Measurements from ENCODE around the gene EIF2B4. TPM values are rescaled to one million over a fixed set of nuclear protein-coding genes. Genes with fewer than 3 reads are reported as not detected.

Gene EIF2B4
- total and polyA plus RNA-seq, 9 of the 15 experiments (the other 6 are each of a cell fraction or from before 2014, with no cell fraction given), result 29.7 to 80.3 (median 58.9) TPM

DNA sequence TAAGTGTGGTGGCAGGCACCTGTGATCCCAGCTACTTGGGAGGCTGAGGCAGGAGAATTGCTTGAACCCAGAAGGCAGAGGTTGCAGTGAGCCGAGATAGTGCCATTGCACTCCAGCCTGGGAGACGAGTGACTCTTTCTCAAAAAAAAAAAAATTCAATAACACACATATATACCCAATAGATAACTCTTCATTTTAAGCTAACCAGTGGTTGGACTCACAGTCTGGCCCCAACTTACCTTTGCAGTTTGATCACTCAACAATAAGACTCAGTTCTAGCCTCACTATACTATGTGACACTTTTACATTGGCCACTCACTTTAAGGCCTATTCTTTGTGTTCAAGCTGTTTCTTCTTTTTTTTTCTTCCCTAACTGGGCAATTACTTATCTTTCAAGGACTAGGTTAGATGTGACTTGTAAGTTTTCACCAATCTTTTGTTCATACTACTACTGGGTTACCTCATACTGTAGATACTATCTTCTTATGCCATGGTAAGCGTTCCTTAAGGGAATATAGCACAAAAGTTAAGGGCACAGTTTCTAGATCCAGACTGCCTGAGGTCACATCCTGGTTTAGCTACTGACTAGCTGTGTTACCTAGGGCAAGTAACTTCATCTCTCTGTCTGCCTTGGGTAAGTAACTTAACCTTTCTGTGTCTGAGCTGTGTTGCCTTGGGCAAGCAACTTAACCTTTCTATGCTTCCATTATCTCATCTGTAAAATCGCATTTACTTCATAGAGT is 7.3 kb downstream of the EIF2B4 start:
- DNase-seq (ENCODE audit: extremely low read depth in 1 of 4, low spot score in 3 of 4) (no peak), ATAC-seq (peak; percentile 54), FAIRE-seq (no peak)
- Histone ChIP-seq H4K20me1 (replicated peaks; ENCODE audit: control insufficient read depth, insufficient read depth, low read length) (no peaks in the 10 kb centered on the region), H3K9me1 (ENCODE audit: control insufficient read depth, insufficient read depth, low read length) (no peaks in the 10 kb centered on the region), H3K9me3 (replicated peaks; ENCODE audit: control insufficient read depth, insufficient read depth, low read depth, low read length) (no peaks in the 10 kb centered on the region), H3K36me3 (ENCODE audit: control insufficient read depth, insufficient read depth, low read length) (peaks cover 54% of the 10 kb centered on the region), H3K4me1 (replicated peaks in 1 of 2; ENCODE audit: control insufficient read depth in 2 of 2, insufficient read depth in 2 of 2, low read length in 2 of 2) (peaks cover 0 to 8% of the 10 kb centered on the region in 2 experiments; a peak in 3 of 5 replicates), H3K9ac (ENCODE audit: insufficient read depth in 1 of 2, low read depth in 2 of 2, low read length in 2 of 2) (no peak overlapping the region), H3K4me3 (no peak overlapping the region), H3K27me3 (ENCODE audit: control insufficient read depth in 2 of 2, insufficient read depth in 2 of 2, low read length in 2 of 2) (no peaks in the 10 kb centered on the region), H3K79me2 (ENCODE audit: control insufficient read depth, insufficient read depth, low read length) (peaks cover 11% of the 10 kb centered on the region), H3K4me2 (ENCODE audit: insufficient read depth, low read length) (no peak overlapping the region), H3K27ac (ENCODE audit: extremely low read depth, low read depth, low read length) (peak overlapping the region; percentile 50; the same call in 1 of the 3 replicates), H2AFZ (ENCODE audit: low read depth, low read length) (no peak overlapping the region)
- intact Hi-C loops (cut with micrococcal nuclease) (no loop called here), in situ Hi-C loops (cut with MboI) (no loop called here)
- no TSS peak for BruUV-seq (replicated peaks)
- WGBS (ENCODE audit: insufficient coverage, low coverage, missing lambda C conversion rate), result 69% methylated on average over 4 of the region's 4 CpGs
- TF ChIP-seq MEF2A (IDR thresholded peaks at IDR 0.05; ENCODE audit: control insufficient read depth, low read depth, low read length) (no peak), POLR2A (conservative IDR thresholded peaks at IDR 0.05) (peak; percentile 60; the same call in 1 of the 2 replicates), ZBTB49 (CRISPR knock-in tag; IDR thresholded peaks at IDR 0.05; ENCODE audit: borderline replicate concordance) (no peak), ZC3H8 (IDR thresholded peaks at IDR 0.05) (no peak), CBFA2T2 (conservative IDR thresholded peaks at IDR 0.05) (no peak), SMARCA4 (IDR thresholded peaks at IDR 0.05) (no peak), ZFP36 (IDR thresholded peaks at IDR 0.05; ENCODE audit: low read depth, low read length, partially characterized antibody) (peak; percentile 12), ZNF143 (CRISPR knock-in tag; IDR thresholded peaks at IDR 0.05) (no peak), NR3C1 (CRISPR knock-in tag; IDR thresholded peaks at IDR 0.05) (no peak), RFX7 (CRISPR knock-in tag; IDR thresholded peaks at IDR 0.05) (0 out of 2 replicates have a peak, but pooled peaks have one; percentile 52)
- TF ChIP-seq, protein P1, sequence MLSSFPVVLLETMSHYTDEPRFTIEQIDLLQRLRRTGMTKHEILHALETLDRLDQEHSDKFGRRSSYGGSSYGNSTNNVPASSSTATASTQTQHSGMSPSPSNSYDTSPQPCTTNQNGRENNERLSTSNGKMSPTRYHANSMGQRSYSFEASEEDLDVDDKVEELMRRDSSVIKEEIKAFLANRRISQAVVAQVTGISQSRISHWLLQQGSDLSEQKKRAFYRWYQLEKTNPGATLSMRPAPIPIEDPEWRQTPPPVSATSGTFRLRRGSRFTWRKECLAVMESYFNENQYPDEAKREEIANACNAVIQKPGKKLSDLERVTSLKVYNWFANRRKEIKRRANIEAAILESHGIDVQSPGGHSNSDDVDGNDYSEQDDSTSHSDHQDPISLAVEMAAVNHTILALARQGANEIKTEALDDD (IDR thresholded peaks at IDR 0.05), result peak; percentile 92; the same call in 1 of the 2 replicates
- POLR2A ChIA-PET, result interaction anchor here (0.6 to 2.0 kb wide), 7 partner anchors 12 to 1136 kb away, joined by 3 to 9 read pairs (median 4); partner anchors contain the start of gene ZNF513
- CTCF ChIA-PET (ENCODE audit: low intra/inter-chr PET ratio), result no interaction called here

Data from K562 (cell line).